GM23338 (cell line): ENCODE measurements around the gene KRT84. TPM values are rescaled to one million over a fixed set of nuclear protein-coding genes. Genes with fewer than 3 reads are reported as not detected.

Experiments
- ATAC-seq: fragments of 200-7000 bp; cut with Tn5 transposase; 3 replicates; pipeline ENCODE4 v1.9.1; 2020
- DNase-seq: peaks from one replicate; pipeline ENCODE4 v3.0.0-alpha.2; 2015; ENCODE audit warnings: low spot score
- H2AFZ ChIP-seq: fragments of 200-600 bp; sonication (generic); 2 replicates; pipeline ENCODE4 v1.8.0; 2016; ENCODE audit warnings: antibody characterized with exemption, mild to moderate bottlenecking, moderate library complexity
- H3F3A ChIP-seq: fragments of 200-600 bp; sonication (generic); replicated peaks from 2 replicates; pipeline ENCODE4 v1.8.0; 2017; ENCODE audit warnings: antibody characterized with exemption, mixed run types, low read depth
- H3K27ac ChIP-seq: fragments of 200-600 bp; sonication (generic); 2 replicates; pipeline ENCODE4 v1.6.1; 2016; ENCODE audit warnings: low read depth
- H3K27me3 ChIP-seq: fragments of 200-600 bp; sonication (generic); 2 replicates; pipeline ENCODE4 v1.8.0; 2016; ENCODE audit warnings: mild to moderate bottlenecking, mixed run types, moderate library complexity; ENCODE audit not compliant: insufficient read depth
- H3K36me3 ChIP-seq: fragments of 200-600 bp; sonication (generic); 2 replicates; pipeline ENCODE4 v1.8.0; 2016; ENCODE audit warnings: mild to moderate bottlenecking; ENCODE audit not compliant: insufficient read depth
- H3K4me1 ChIP-seq: fragments of 200-600 bp; sonication (generic); 2 replicates; pipeline ENCODE4 v1.8.0; 2016; ENCODE audit warnings: mild to moderate bottlenecking, moderate library complexity; ENCODE audit not compliant: insufficient read depth
- H3K4me2 ChIP-seq: fragments of 200-600 bp; sonication (generic); 2 replicates; pipeline ENCODE4 v1.7.1; 2017; ENCODE audit warnings: mixed run types
- H3K4me3 ChIP-seq: fragments of 200-600 bp; sonication (generic); 2 replicates; pipeline ENCODE4 v1.6.1; 2016; ENCODE audit warnings: mixed run types
- H3K79me2 ChIP-seq: fragments of 200-600 bp; sonication (generic); replicated peaks from 2 replicates; pipeline ENCODE4 v1.8.0; 2017; ENCODE audit warnings: mild to moderate bottlenecking; ENCODE audit not compliant: insufficient read depth
- H3K9me2 ChIP-seq: fragments of 200-600 bp; sonication (generic); 2 replicates; pipeline ENCODE4 v1.8.0; 2017; ENCODE audit not compliant: insufficient read depth
- H4K20me1 ChIP-seq: fragments of 200-600 bp; sonication (generic); replicated peaks from 2 replicates; pipeline ENCODE4 v1.8.0; 2017; ENCODE audit warnings: mild to moderate bottlenecking; ENCODE audit not compliant: insufficient read depth
- H3K27ac Mint-ChIP-seq: 2 replicates; pipeline ENCODE4 v1.8.0; 2020; ENCODE audit warnings: inconsistent platforms, mild to moderate bottlenecking, moderate library complexity, mixed read lengths
- H3K27me3 Mint-ChIP-seq: 3 replicates; pipeline ENCODE4 v1.8.0; 2022; ENCODE audit warnings: low read depth, mild to moderate bottlenecking, moderate library complexity, mixed read lengths, inconsistent platforms; ENCODE audit not compliant: insufficient read depth, poor library complexity
- H3K36me3 Mint-ChIP-seq: 3 replicates; pipeline ENCODE4 v1.8.0; 2021; ENCODE audit warnings: low read depth, mild to moderate bottlenecking, inconsistent platforms, moderate library complexity, mixed read lengths
- H3K4me1 Mint-ChIP-seq: 3 replicates; pipeline ENCODE4 v1.8.0; 2020; ENCODE audit warnings: mild to moderate bottlenecking, inconsistent platforms, mixed read lengths
- H3K4me3 Mint-ChIP-seq: 3 replicates; pipeline ENCODE4 v1.8.0; 2021; ENCODE audit warnings: moderate library complexity, mild to moderate bottlenecking, inconsistent platforms, mixed read lengths
- H3K9me3 Mint-ChIP-seq: 3 replicates; pipeline ENCODE4 v1.8.0; 2020; ENCODE audit warnings: moderate library complexity, mild to moderate bottlenecking, inconsistent platforms, mixed read lengths
- ETS1 ChIP-seq: IDR thresholded peaks from 2 replicates; pipeline ENCODE4 v1.6.1; 2016; ENCODE audit warnings: antibody characterized with exemption
- EZH2 ChIP-seq: fragments of 200-600 bp; sonication (generic); IDR thresholded peaks from one replicate; pipeline ENCODE4 v1.8.0; 2017; ENCODE audit warnings: antibody characterized with exemption, mild to moderate bottlenecking, low read depth; ENCODE audit not compliant: unreplicated experiment
- EZH2phosphoT487 ChIP-seq: fragments of 200-600 bp; sonication (generic); IDR thresholded peaks from one replicate; pipeline ENCODE4 v1.8.1; 2018; ENCODE audit warnings: antibody characterized with exemption; ENCODE audit not compliant: unreplicated experiment
- JUNB ChIP-seq: IDR thresholded peaks from one replicate; pipeline ENCODE4 v1.6.1; 2016; ENCODE audit warnings: antibody characterized with exemption; ENCODE audit not compliant: unreplicated experiment
- NANOG ChIP-seq: IDR thresholded peaks from 2 replicates; pipeline ENCODE4 v1.6.1; 2016; ENCODE audit warnings: antibody characterized with exemption, borderline replicate concordance
- REST ChIP-seq: IDR thresholded peaks from one replicate; pipeline ENCODE4 v1.6.1; 2018; ENCODE audit warnings: antibody characterized with exemption; ENCODE audit not compliant: unreplicated experiment
- ZNF114 ChIP-seq: fragments of 250-450 bp; sonication (Bioruptor Pico); IDR thresholded peaks from 2 replicates; pipeline ENCODE4 v1.5.0; 2020; ENCODE audit warnings: mild to moderate bottlenecking, moderate library complexity
- ZNF331 ChIP-seq: fragments of 250-450 bp; sonication (Bioruptor Pico); IDR thresholded peaks from 2 replicates; pipeline ENCODE4 v1.5.0; 2020; ENCODE audit warnings: low read depth, mild to moderate bottlenecking, moderate library complexity
- ZNF462 ChIP-seq: fragments of 250-450 bp; sonication (Bioruptor Pico); IDR thresholded peaks from 2 replicates; pipeline ENCODE4 v1.5.0; 2020; ENCODE audit warnings: mild to moderate bottlenecking, moderate library complexity
- polyA plus RNA-seq: library from polyadenylated mRNA; unstranded; fragments of >200 nt; fragmentation: Nextera tagmentation; extraction: Ambion mirVana; gene quantifications from 2 replicates; pipeline ENCODE4 v1.2.1, GENCODE V29; 2016
- total RNA-seq: library from RNA; depleted of rRNA; stranded (reverse); fragments of >200 nt; shearing (Covaris generic); gene quantifications from 2 replicates; pipeline ENCODE4 v1.2.3, GENCODE V29; 2014

KRT84 gene
- total and polyA plus RNA-seq, 2 experiments from 2014 or later = not detected

- TF ChIP-seq REST (no peak), NANOG (no peak), EZH2 (no peak), ZNF114 (CRISPR knock-in tag) (no peak), JUNB (no peak), ETS1 (no peak), ZNF331 (CRISPR knock-in tag) (no peak), EZH2phosphoT487 (no peak)
Observed at GRCh38 chr12:52382854-52383253, 2.6 kb downstream of the KRT84 start (continued).

- Histone ChIP-seq H3F3A (no peaks in the 10 kb centered on the region), H3K4me2 (no peak overlapping the region), H4K20me1 (no peaks in the 10 kb centered on the region), H3K4me1 (no peaks in the 10 kb centered on the region), H3K4me3 (no peak overlapping the region), H3K27ac (no peak overlapping the region), H3K27me3 (no peaks in the 10 kb centered on the region), H3K79me2 (no peaks in the 10 kb centered on the region), H3K36me3 (no peaks in the 10 kb centered on the region), H2AFZ (no peak overlapping the region), H3K9me2 (no peaks in the 10 kb centered on the region)
- H3K4me1 Mint-ChIP-seq = no peaks in the 10 kb centered on the region
- DNase-seq (no peak), ATAC-seq (no peak)
- H3K27me3 Mint-ChIP-seq = peaks cover 3% of the 10 kb centered on the region
- no peaks in the 10 kb centered on the region for H3K36me3 Mint-ChIP-seq
- H3K4me3 Mint-ChIP-seq = no peak overlapping the region
- no peak for TF ChIP-seq ZNF462
- TF ChIP-seq ZNF331 (CRISPR knock-in tag) = no peak
- TF ChIP-seq EZH2phosphoT487 = no peak
- TF ChIP-seq NANOG = no peak
- no peak overlapping the region for H3K27ac Mint-ChIP-seq
- no peaks in the 10 kb centered on the region for H3K9me3 Mint-ChIP-seq
Observed at GRCh38 chr12:52381206-52381605, 4.2 kb downstream of the KRT84 start.
